Measurements from ENCODE around the gene TEKTIP1. TPM values are rescaled to one million over a fixed set of nuclear protein-coding genes. Genes with fewer than 3 reads are reported as not detected.
"Not testable (repeated sequence)": the region's sequence is repeated elsewhere in the genome, so short reads cannot be mapped to it uniquely, and the experiment has no call there.

TEKTIP1 gene
- total RNA-seq, 4 donors from 2014 or later: 0.78 TPM; not detected in 3

DNA sequence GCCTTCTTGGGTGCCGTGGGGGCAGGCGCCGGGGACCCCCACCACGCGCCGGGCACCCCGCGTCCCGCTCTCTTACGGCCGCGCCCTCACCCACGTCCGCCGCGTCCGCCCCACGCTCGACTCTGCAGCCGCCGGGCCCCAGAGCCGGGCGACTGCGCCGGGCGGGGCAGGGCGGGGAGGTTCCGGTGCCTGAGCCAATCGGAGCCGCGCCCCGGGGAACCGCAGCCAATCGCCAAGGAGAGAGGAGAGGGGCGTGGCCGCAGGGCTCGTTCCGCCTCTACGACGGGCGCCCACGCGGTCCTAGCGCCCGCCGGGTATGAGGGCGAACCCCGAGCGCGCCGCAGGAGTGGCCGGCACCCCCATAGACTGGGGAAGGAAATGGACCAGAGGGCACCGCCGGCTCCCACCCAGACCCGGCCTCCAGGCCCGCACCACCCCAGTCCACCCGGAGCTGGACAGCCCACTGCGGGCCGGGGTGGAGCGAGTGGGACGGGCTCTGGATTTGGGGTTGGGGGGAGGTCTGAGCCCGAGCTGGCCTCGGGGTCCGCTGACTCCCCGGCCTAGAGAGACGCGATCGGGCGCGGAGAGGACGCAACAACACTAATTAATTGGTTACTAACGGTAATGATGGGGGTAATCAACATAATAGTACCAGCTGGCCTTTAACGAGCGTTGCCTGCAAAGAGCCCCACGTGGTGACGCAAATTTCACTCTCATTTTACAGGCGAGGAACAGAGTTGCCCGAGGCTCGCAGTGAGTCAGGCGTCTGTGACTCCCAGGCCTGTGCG lies 18.7 kb downstream of the TEKTIP1 start, which contains the start of gene MFSD12:
TSS of gene MFSD12 (minus strand) at position 126 of the 788 bp plus-strand sequence. CDS start 183 bp downstream, outside the sequence.
- peak within 1 kb of the TSS; percentile 83 for H3K4me3 ChIP-seq (ENCODE audit: low read depth, poor library complexity, severe bottlenecking)
- 0 to 1% methylated on average over 38 to 73 of the region's 81 CpGs for WGBS, 2 donors
- peak; percentile 92 to 99 for DNase-seq (ENCODE audit: low spot score in 2 of 2)
- no peak for TF ChIP-seq POLR2A (IDR thresholded peaks at IDR 0.05)
- TF ChIP-seq, protein P1, sequence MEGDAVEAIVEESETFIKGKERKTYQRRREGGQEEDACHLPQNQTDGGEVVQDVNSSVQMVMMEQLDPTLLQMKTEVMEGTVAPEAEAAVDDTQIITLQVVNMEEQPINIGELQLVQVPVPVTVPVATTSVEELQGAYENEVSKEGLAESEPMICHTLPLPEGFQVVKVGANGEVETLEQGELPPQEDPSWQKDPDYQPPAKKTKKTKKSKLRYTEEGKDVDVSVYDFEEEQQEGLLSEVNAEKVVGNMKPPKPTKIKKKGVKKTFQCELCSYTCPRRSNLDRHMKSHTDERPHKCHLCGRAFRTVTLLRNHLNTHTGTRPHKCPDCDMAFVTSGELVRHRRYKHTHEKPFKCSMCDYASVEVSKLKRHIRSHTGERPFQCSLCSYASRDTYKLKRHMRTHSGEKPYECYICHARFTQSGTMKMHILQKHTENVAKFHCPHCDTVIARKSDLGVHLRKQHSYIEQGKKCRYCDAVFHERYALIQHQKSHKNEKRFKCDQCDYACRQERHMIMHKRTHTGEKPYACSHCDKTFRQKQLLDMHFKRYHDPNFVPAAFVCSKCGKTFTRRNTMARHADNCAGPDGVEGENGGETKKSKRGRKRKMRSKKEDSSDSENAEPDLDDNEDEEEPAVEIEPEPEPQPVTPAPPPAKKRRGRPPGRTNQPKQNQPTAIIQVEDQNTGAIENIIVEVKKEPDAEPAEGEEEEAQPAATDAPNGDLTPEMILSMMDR (IDR thresholded peaks at IDR 0.05): no peak
- intact Hi-C loops (cut with DNase I; ENCODE audit: low total_unique reads): no loop called here

DNA sequence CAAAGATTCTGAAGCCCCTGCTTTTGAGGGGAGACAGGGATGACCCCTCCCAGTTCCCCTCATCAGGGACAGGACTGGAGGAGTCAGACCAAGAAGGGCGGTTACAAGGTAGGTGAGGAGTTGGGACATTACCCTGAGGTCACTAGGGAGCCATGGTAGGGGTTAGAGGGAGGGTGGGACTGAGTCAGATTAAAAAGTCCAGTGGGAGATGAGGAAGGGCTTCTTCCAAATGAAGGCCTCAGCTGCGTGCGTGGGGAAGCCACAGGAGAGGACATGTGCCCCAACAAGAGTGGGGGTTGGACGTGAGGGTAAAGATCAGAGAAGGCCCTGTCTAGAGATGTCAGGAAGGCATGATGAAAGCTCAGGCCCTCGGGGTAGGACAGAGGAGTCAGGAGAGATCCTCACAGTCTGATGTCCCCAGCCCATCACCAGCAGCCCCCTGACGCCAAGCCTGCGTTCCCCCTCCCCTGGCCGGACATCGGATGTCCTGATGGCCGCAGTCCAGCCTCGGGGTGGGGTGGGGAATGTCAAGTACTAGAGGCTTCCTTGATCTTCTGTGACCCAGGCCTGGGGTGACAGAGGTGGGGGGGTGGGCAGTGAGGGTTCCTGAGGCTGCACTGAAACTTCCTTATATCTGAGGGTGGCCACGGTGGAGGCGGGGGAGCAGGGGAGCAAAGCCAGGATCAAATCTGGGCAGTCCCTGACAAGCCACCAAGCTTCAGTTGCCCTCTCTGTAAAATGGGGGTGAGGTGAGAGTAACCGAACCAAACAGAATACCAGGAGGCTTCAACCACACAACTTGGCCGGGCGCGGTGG lies 24.9 kb downstream of the TEKTIP1 start:
- no peak for DNase-seq (ENCODE audit: low spot score in 2 of 2)
- TF ChIP-seq POLR2A (IDR thresholded peaks at IDR 0.05): no peak
- TF ChIP-seq, protein P1 (IDR thresholded peaks at IDR 0.05): no peak
- intact Hi-C loops (cut with DNase I; ENCODE audit: low total_unique reads): no loop called here
- no peak overlapping the region for H3K4me3 ChIP-seq (ENCODE audit: low read depth, poor library complexity, severe bottlenecking)
- WGBS, 2 donors: 77 to 80% methylated on average over 17 of the region's 17 CpGs

DNA sequence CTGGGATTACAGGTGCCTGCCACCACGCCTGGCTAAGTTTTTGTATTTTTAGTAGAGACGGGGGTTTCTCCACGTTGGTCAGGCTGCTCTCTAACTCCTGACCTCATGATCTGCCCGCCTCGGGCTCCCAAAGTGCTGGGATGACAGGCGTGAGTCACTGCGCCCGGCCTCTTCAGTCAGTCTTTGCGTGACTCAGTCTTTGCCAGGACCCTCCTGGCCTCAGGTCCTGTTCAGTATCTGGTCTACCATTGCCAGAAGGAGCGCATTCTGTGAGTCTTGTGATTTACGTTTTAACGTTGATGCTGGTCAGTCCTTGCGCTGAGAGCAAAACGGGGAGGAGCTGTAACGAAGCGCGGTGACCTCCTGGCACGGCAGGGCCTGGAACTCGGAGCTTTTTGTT lies 26.2 kb downstream of the TEKTIP1 start:
- intact Hi-C loops (cut with DNase I; ENCODE audit: low total_unique reads): no loop called here
- TF ChIP-seq, protein P1 (IDR thresholded peaks at IDR 0.05): no peak
- no peak for TF ChIP-seq POLR2A (IDR thresholded peaks at IDR 0.05)
- 87 to 92% methylated on average over 19 of the region's 19 CpGs for WGBS, 2 donors
- no peak for DNase-seq (ENCODE audit: low spot score in 2 of 2)
- H3K4me3 ChIP-seq (ENCODE audit: low read depth, poor library complexity, severe bottlenecking): no peak overlapping the region

DNA sequence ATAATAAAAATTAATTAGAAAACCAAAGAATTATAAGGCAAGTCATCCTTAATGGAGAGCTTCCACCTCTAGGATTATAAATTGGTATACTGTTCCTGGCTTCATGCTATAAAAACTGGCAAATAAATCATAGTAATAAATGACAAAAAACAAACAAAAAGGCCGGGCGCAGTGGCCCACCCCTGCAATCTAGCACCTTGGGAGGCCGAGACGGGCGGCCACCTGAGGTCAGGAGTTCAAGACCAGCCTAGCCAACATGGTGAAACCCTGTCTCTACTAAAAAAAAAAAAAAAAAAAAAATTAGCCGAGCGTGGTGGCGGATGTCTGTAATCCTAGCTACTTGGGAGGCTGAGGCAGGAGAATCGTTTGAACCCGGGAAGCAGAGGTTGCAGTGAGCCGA lies 31.1 kb downstream of the TEKTIP1 start:
- 80 to 83% methylated on average over 11 of the region's 11 CpGs for WGBS, 2 donors
- DNase-seq (ENCODE audit: low spot score in 2 of 2); intact Hi-C loops (cut with DNase I; ENCODE audit: low total_unique reads); H3K4me3 ChIP-seq (ENCODE audit: low read depth, poor library complexity, severe bottlenecking): not testable (repeated sequence)

DNA sequence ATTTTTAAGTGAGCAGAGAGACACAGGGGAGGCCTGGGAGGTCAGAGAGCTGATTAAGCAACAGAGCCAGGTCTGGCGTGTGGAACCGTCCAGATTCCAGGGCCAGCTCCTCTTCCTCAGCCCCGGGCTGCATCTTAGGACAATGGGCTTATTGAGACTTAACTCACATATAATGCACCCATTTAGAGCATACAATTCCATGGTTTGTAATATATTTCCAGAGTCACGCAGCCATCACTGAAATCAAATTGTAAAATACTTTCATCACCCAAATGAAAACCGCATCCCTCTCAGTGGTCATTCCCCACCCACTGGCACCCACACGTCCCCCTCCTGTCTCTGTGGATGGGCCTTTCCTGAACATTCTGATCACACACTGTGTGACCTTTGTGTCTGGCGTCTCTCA lies 31.6 kb downstream of the TEKTIP1 start:
- WGBS, 2 donors: 76 to 79% methylated on average over 7 of the region's 7 CpGs
- DNase-seq (ENCODE audit: low spot score in 2 of 2): no peak

More for the DNA sequence above, 31.6 kb downstream of the TEKTIP1 start:
- TF ChIP-seq, protein P1 (IDR thresholded peaks at IDR 0.05): no peak
- TF ChIP-seq POLR2A (IDR thresholded peaks at IDR 0.05): no peak
- H3K4me3 ChIP-seq (ENCODE audit: low read depth, poor library complexity, severe bottlenecking): no peak overlapping the region
- intact Hi-C loops (cut with DNase I; ENCODE audit: low total_unique reads): no loop called here
